D721Med (cell line): ENCODE results near the gene TNFAIP2.

Source experiments
- DNase-seq: peaks from one replicate; pipeline ENCODE4 v3.0.0; 2011; ENCODE audit warnings: low spot score; ENCODE audit not compliant: insufficient read length
- FAIRE-seq: peaks from 2 replicates; lab custom pipeline; 2011; peaks lifted over from hg19 to GRCh38; lab: Jason Lieb, UNC
- CTCF ChIP-seq: IDR thresholded peaks from 2 replicates; pipeline ENCODE4 v1.5.1; 2012; ENCODE audit warnings: mild to moderate bottlenecking, control low read depth; ENCODE audit not compliant: insufficient read depth; ENCODE audit errors: missing control alignments

TNFAIP2 gene

GRCh38 chr14:103186241-103186822, 63.1 kb downstream of the TNFAIP2 start:
- FAIRE-seq (no peak), DNase-seq (no peak)
- no peak for TF ChIP-seq CTCF
